ENCODE results near the gene ARHGEF17. TPM values are rescaled to one million over a fixed set of nuclear protein-coding genes. Genes with fewer than 3 reads are reported as not detected.

The ARHGEF17 gene
- total RNA-seq, 1 experiment from 2014 or later, result 22.3 TPM

GRCh38 chr11:73345481-73346160 lies 37.5 kb downstream of the ARHGEF17 start:
- intact Hi-C loops (cut with micrococcal nuclease; ENCODE audit: unreplicated experiment), result no loop called here
- H3K27me3 Mint-ChIP-seq (ENCODE audit: unreplicated experiment), result peaks cover 14% of the 10 kb centered on the region
- TF ChIP-seq CTCF (IDR thresholded peaks at IDR 0.05; ENCODE audit: unreplicated experiment), result no peak
- no peaks in the 10 kb centered on the region for H3K9me3 Mint-ChIP-seq (ENCODE audit: low read depth, unreplicated experiment)
- no peak for DNase-seq
- BruUV-seq (replicated peaks), result no TSS peak
- CTCF ChIA-PET, result no interaction called here
- H3K36me3 Mint-ChIP-seq (ENCODE audit: insufficient read depth, unreplicated experiment), result peaks cover 11% of the 10 kb centered on the region
- H3K4me3 Mint-ChIP-seq (ENCODE audit: low read depth, unreplicated experiment), result no peak overlapping the region
- H3K27ac Mint-ChIP-seq (ENCODE audit: unreplicated experiment), result no peak overlapping the region
- no peaks in the 10 kb centered on the region for H3K4me1 Mint-ChIP-seq (ENCODE audit: low read depth, unreplicated experiment)

- peaks cover 9% of the 10 kb centered on the region for H3K27me3 Mint-ChIP-seq (ENCODE audit: unreplicated experiment)
- no peak for TF ChIP-seq CTCF (IDR thresholded peaks at IDR 0.05; ENCODE audit: unreplicated experiment)
- no peak for DNase-seq
- no peak overlapping the region for H3K4me3 Mint-ChIP-seq (ENCODE audit: low read depth, unreplicated experiment)
- BruUV-seq (replicated peaks), result no TSS peak
- no peak overlapping the region for H3K27ac Mint-ChIP-seq (ENCODE audit: unreplicated experiment)
- no peaks in the 10 kb centered on the region for H3K4me1 Mint-ChIP-seq (ENCODE audit: low read depth, unreplicated experiment)
- H3K36me3 Mint-ChIP-seq (ENCODE audit: insufficient read depth, unreplicated experiment), result peaks cover 11% of the 10 kb centered on the region
- intact Hi-C loops (cut with micrococcal nuclease; ENCODE audit: unreplicated experiment), result no loop called here
- H3K9me3 Mint-ChIP-seq (ENCODE audit: low read depth, unreplicated experiment), result no peaks in the 10 kb centered on the region
- CTCF ChIA-PET, result no interaction called here
Observed at GRCh38 chr11:73346186-73346935, 38.3 kb downstream of the ARHGEF17 start.

GRCh38 chr11:73347067-73347466 lies 39.0 kb downstream of the ARHGEF17 start:
- peaks cover 11% of the 10 kb centered on the region for H3K36me3 Mint-ChIP-seq (ENCODE audit: insufficient read depth, unreplicated experiment)
- CTCF ChIA-PET, result no interaction called here
- BruUV-seq (replicated peaks), result no TSS peak
- no peaks in the 10 kb centered on the region for H3K9me3 Mint-ChIP-seq (ENCODE audit: low read depth, unreplicated experiment)
- intact Hi-C loops (cut with micrococcal nuclease; ENCODE audit: unreplicated experiment), result no loop called here
- no peak for DNase-seq
- H3K4me3 Mint-ChIP-seq (ENCODE audit: low read depth, unreplicated experiment), result no peak overlapping the region
- H3K27ac Mint-ChIP-seq (ENCODE audit: unreplicated experiment), result no peak overlapping the region
- H3K4me1 Mint-ChIP-seq (ENCODE audit: low read depth, unreplicated experiment), result no peaks in the 10 kb centered on the region
- no peak for TF ChIP-seq CTCF (IDR thresholded peaks at IDR 0.05; ENCODE audit: unreplicated experiment)
- peaks cover 2% of the 10 kb centered on the region for H3K27me3 Mint-ChIP-seq (ENCODE audit: unreplicated experiment)

- Mint-ChIP-seq H3K9me3 (ENCODE audit: low read depth, unreplicated experiment) (no peaks in the 10 kb centered on the region), H3K27me3 (ENCODE audit: unreplicated experiment) (no peaks in the 10 kb centered on the region), H3K36me3 (ENCODE audit: insufficient read depth, unreplicated experiment) (peaks cover 7% of the 10 kb centered on the region), H3K4me3 (ENCODE audit: low read depth, unreplicated experiment) (no peak overlapping the region), H3K27ac (ENCODE audit: unreplicated experiment) (no peak overlapping the region), H3K4me1 (ENCODE audit: low read depth, unreplicated experiment) (no peaks in the 10 kb centered on the region)
- intact Hi-C loops (cut with micrococcal nuclease; ENCODE audit: unreplicated experiment), result no loop called here
- CTCF ChIA-PET, result no interaction called here
- no TSS peak for BruUV-seq (replicated peaks)
- no peak for TF ChIP-seq CTCF (IDR thresholded peaks at IDR 0.05; ENCODE audit: unreplicated experiment)
- no peak for DNase-seq
Observed at GRCh38 chr11:73348838-73349237, 40.8 kb downstream of the ARHGEF17 start.

All from Calu3 (cell line).